Measurements from ENCODE around the gene IPO9.

The IPO9 gene

GRCh38 chr1:201907621-201908020 is 78.7 kb downstream of the IPO9 start:
- no peak for DNase-seq

- no peak for DNase-seq
These were observed 83.0 kb downstream of the IPO9 start for GRCh38 chr1:201911826-201912571.

GRCh38 chr1:201912832-201913231 is 83.9 kb downstream of the IPO9 start:
- no peak for DNase-seq

- no peak for DNase-seq
These were observed 85.7 kb downstream of the IPO9 start for GRCh38 chr1:201914456-201915235.

GRCh38 chr1:201916649-201917249 is 87.8 kb downstream of the IPO9 start:
- DNase-seq, result no peak

- no peak for DNase-seq
These were observed 88.5 kb downstream of the IPO9 start for GRCh38 chr1:201917362-201918033.

- no peak for DNase-seq
These were observed 89.4 kb downstream of the IPO9 start for GRCh38 chr1:201918343-201918742.

- DNase-seq, result no peak
These were observed 93.1 kb downstream of the IPO9 start for GRCh38 chr1:201921952-201922558.

- no peak for DNase-seq
These were observed 96.3 kb downstream of the IPO9 start for GRCh38 chr1:201925301-201925567.

- DNase-seq, result no peak
These were observed 97.2 kb downstream of the IPO9 start for GRCh38 chr1:201925981-201926645.

GRCh38 chr1:201928266-201928665 is 99.3 kb downstream of the IPO9 start:
- DNase-seq, result no peak

- DNase-seq, result no peak
These were observed 101.2 kb downstream of the IPO9 start for GRCh38 chr1:201930137-201930536.

GRCh38 chr1:201930803-201931202 is 101.8 kb downstream of the IPO9 start:
- no peak for DNase-seq
